HepG2 (cell line): ENCODE results near the gene ATOSB. TPM values are rescaled to one million over a fixed set of nuclear protein-coding genes. Genes with fewer than 3 reads are reported as not detected.

ENCODE experiments used
- AGO2 ChIP-seq: fragments of 200-400 bp; formaldehyde crosslinking; optimal IDR thresholded peaks from 2 replicates; pipeline ENCODE3; 2017; ENCODE audit warnings: mild to moderate bottlenecking, low read depth, low read length, moderate library complexity
- ETV6 ChIP-seq: sonication (generic); formaldehyde crosslinking; conservative IDR thresholded peaks from 2 replicates; pipeline ENCODE4 v1.4.0; 2020; ENCODE audit warnings: missing genetic modification reagents
- HHEX ChIP-seq: IDR thresholded peaks from 2 replicates; pipeline ENCODE4 v1.6.1; 2016; ENCODE audit warnings: control low read depth
- ISL2 ChIP-seq: sonication (generic); formaldehyde crosslinking; IDR thresholded peaks from 2 replicates; pipeline ENCODE4 v1.5.0; 2020; ENCODE audit warnings: missing genetic modification reagents
- NFE2 ChIP-seq: sonication (generic); formaldehyde crosslinking; IDR thresholded peaks from 2 replicates; pipeline ENCODE4 v1.4.0; 2020; ENCODE audit warnings: missing genetic modification reagents
- PCBP1 ChIP-seq: fragments of 200-400 bp; formaldehyde crosslinking; IDR thresholded peaks from 2 replicates; pipeline ENCODE4 v1.6.1; 2017; ENCODE audit warnings: mild to moderate bottlenecking, low read depth, low read length, borderline replicate concordance
- RFX5 ChIP-seq: IDR thresholded peaks from 2 replicates; pipeline ENCODE4 v1.6.1; 2011; ENCODE audit warnings: low read depth, low read length, improper control_type of control experiment
- TCF7 ChIP-seq: sonication (generic); IDR thresholded peaks from 2 replicates; pipeline ENCODE4 v1.6.1; 2016; ENCODE audit warnings: antibody characterized with exemption, low read depth
- TEAD2 ChIP-seq: sonication (generic); formaldehyde crosslinking; IDR thresholded peaks from 2 replicates; pipeline ENCODE4 v1.9.0; 2021; ENCODE audit warnings: missing genetic modification reagents
- THAP11 ChIP-seq: IDR thresholded peaks from 2 replicates; pipeline ENCODE4 v1.6.1; 2016; ENCODE audit warnings: missing biosample characterization, missing genetic modification reagents
- ZNF703 ChIP-seq: sonication (generic); formaldehyde crosslinking; IDR thresholded peaks from 2 replicates; pipeline ENCODE4 v1.5.1; 2020; ENCODE audit warnings: missing genetic modification reagents, mild to moderate bottlenecking, moderate library complexity, borderline replicate concordance
- ZNF782 ChIP-seq: sonication (generic); formaldehyde crosslinking; IDR thresholded peaks from 2 replicates; pipeline ENCODE4 v1.4.0; 2020; ENCODE audit warnings: missing genetic modification reagents, mild to moderate bottlenecking, borderline replicate concordance
- ZNF788 ChIP-seq: sonication (generic); formaldehyde crosslinking; IDR thresholded peaks from 2 replicates; pipeline ENCODE4 v1.5.0; 2020; ENCODE audit warnings: mild to moderate bottlenecking, missing genetic modification reagents, borderline replicate concordance
- ZNF792 ChIP-seq: IDR thresholded peaks from 2 replicates; pipeline ENCODE4 v1.6.1; 2016
- ZSCAN30 ChIP-seq: sonication (generic); formaldehyde crosslinking; IDR thresholded peaks from 2 replicates; pipeline ENCODE4 v1.5.0; 2020; ENCODE audit warnings: mild to moderate bottlenecking, missing genetic modification reagents
- ZSCAN31 ChIP-seq: sonication (generic); formaldehyde crosslinking; IDR thresholded peaks from 2 replicates; pipeline ENCODE4 v1.5.0; 2020; ENCODE audit warnings: low read depth, mild to moderate bottlenecking, missing genetic modification reagents
- ZZZ3 ChIP-seq: sonication (generic); formaldehyde crosslinking; IDR thresholded peaks from 2 replicates; pipeline ENCODE4 v1.4.0; 2020; ENCODE audit warnings: missing genetic modification reagents, mild to moderate bottlenecking, borderline replicate concordance
- polyA plus RNA-seq, 8 experiments: library from polyadenylated mRNA; depleted of rRNA in 3 of 8; stranded (reverse) in 7 of 8; unstranded in 1 of 8; fragments of >200 nt; fragmentation: Illumina TruSeq in 4 of 8; extraction: Trizol in 4 of 8; gene quantifications; 2 replicates each; pipeline versions ENCODE4 v1.2.1 to v1.2.3, GENCODE V29; 2011 to 2016; ENCODE audit warnings: low read depth in 4 of 8, missing spikeins in 1 of 8, mixed read lengths in 1 of 8; ENCODE audit not compliant: insufficient read depth in 1 of 8
- total RNA-seq, 5 experiments: library from RNA; depleted of rRNA; stranded (reverse); fragments of >200 nt; fragmentation: Illumina TruSeq; extraction: Trizol; gene quantifications; 2 replicates each; pipeline ENCODE4 v1.2.3, GENCODE V29; 2016; ENCODE audit warnings: low read depth in 1 of 5
- TF ChIP-seq, protein P1 (sequence below): sonication (generic); formaldehyde crosslinking; IDR thresholded peaks from 2 replicates; pipeline ENCODE4 v1.8.0; 2022; ENCODE audit warnings: mild to moderate bottlenecking, missing genetic modification reagents, borderline replicate concordance
- TF ChIP-seq, protein P2 (sequence below): sonication (generic); formaldehyde crosslinking; IDR thresholded peaks from 2 replicates; pipeline ENCODE4 v1.8.1; 2023; ENCODE audit warnings: mild to moderate bottlenecking, missing genetic modification reagents, borderline replicate concordance
- TF ChIP-seq, protein P3 (sequence below): IDR thresholded peaks from 2 replicates; pipeline ENCODE4 v1.6.1; 2016; ENCODE audit warnings: missing genetic modification reagents, missing compliant biosample characterization
- TF ChIP-seq, protein P4 (sequence below): sonication (generic); formaldehyde crosslinking; IDR thresholded peaks from 2 replicates; pipeline ENCODE4 v1.4.0; 2020; ENCODE audit warnings: mild to moderate bottlenecking, low read depth, missing genetic modification reagents

Gene ATOSB
- total and polyA plus RNA-seq, 2 of the 13 experiments (the other 11 are each of a cell fraction or from before 2014, with no cell fraction given), result 1.9 to 6.4 TPM

DNA sequence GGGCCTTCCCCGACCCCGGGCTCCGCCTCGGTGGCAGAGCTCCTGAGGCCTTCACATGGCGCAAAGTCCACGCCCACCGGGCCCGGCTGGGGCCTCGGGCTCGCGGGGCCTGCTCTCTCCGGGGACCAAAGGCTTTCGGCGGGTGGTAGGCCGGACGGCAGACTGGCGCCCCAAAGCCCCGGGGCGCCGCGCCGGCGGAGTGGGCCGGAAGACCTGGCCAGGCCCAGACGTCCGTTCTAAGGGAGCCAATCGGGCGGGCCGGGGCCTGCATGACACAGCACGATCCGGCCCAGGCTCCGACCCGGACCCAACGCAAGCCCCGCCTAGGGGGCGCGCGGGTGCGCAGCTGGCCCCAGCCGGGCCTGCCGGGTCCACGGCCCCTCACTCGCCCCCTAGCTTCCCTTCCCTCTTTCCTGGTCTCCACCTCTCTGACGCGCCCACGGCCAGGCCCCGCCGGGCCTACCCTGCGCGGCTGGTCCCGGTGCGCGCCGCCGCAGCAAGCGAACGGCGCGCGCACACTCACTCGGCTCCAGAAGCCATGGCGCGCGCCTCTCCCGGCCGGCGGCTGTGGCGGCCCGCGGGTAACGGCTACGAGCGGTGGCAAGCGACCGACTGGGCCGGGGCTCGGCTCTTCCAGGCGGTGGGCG is 43.7 kb downstream of the ATOSB start (continued):
- TF ChIP-seq, protein P1, sequence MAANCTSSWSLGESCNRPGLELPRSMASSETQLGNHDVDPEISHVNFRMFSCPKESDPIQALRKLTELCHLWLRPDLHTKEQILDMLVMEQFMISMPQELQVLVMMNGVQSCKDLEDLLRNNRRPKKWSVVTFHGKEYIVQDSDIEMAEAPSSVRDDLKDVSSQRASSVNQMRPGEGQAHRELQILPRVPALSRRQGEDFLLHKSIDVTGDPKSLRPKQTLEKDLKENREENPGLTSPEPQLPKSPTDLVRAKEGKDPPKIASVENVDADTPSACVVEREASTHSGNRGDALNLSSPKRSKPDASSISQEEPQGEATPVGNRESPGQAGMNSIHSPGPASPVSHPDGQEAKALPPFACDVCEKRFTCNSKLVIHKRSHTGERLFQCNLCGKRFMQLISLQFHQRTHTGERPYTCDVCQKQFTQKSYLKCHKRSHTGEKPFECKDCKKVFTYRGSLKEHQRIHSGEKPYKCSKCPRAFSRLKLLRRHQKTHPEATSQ (CRISPR knock-in tag), result 0 out of 2 replicates have a peak, but pooled peaks have one; percentile 49
- TF ChIP-seq TEAD2 (CRISPR knock-in tag) (no peak), ETV6 (CRISPR knock-in tag) (peak; percentile 80), HHEX (CRISPR knock-in tag) (no peak), AGO2 (peak; percentile 97), ZNF792 (CRISPR knock-in tag) (no peak), RFX5 (peak; percentile 55; the same call in 1 of the 2 replicates), ZNF788 (CRISPR knock-in tag) (peak; percentile 52; the same call in 1 of the 2 replicates), ZNF782 (peak; percentile 88; the same call in 1 of the 2 replicates), PCBP1 (0 out of 2 replicates have a peak, but pooled peaks have one; percentile 13), ZSCAN30 (0 out of 2 replicates have a peak, but pooled peaks have one; percentile 78), ZSCAN31 (CRISPR knock-in tag) (peak; percentile 72; the same call in 1 of the 2 replicates), ISL2 (CRISPR knock-in tag) (0 out of 2 replicates have a peak, but pooled peaks have one; percentile 45), THAP11 (CRISPR knock-in tag) (peak; percentile 73), ZNF703 (CRISPR knock-in tag) (peak; percentile 53), TCF7 (no peak), NFE2 (CRISPR knock-in tag) (peak; percentile 72; the same call in 1 of the 2 replicates), ZZZ3 (peak; percentile 91; the same call in 1 of the 2 replicates)
- TF ChIP-seq, protein P2, sequence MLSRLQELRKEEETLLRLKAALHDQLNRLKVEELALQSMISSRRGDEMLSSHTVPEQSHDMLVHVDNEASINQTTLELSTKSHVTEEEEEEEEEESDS (CRISPR knock-in tag), result 0 out of 2 replicates have a peak, but pooled peaks have one; percentile 61
- TF ChIP-seq, protein P3, sequence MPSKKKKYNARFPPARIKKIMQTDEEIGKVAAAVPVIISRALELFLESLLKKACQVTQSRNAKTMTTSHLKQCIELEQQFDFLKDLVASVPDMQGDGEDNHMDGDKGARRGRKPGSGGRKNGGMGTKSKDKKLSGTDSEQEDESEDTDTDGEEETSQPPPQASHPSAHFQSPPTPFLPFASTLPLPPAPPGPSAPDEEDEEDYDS (CRISPR knock-in tag), result 0 out of 2 replicates have a peak, but pooled peaks have one; percentile 11
- TF ChIP-seq, protein P4, sequence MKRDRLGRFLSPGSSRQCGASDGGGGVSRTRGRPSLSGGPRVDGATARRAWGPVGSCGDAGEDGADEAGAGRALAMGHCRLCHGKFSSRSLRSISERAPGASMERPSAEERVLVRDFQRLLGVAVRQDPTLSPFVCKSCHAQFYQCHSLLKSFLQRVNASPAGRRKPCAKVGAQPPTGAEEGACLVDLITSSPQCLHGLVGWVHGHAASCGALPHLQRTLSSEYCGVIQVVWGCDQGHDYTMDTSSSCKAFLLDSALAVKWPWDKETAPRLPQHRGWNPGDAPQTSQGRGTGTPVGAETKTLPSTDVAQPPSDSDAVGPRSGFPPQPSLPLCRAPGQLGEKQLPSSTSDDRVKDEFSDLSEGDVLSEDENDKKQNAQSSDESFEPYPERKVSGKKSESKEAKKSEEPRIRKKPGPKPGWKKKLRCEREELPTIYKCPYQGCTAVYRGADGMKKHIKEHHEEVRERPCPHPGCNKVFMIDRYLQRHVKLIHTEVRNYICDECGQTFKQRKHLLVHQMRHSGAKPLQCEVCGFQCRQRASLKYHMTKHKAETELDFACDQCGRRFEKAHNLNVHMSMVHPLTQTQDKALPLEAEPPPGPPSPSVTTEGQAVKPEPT (CRISPR knock-in tag), result peak; percentile 79; the same call in 1 of the 2 replicates
